Endometrium (tissue), 2 donors: ENCODE data around the gene CRACR2B.

Source experiments
- FAIRE-seq: peaks from 2 replicates; lab custom pipeline; 2012; peaks lifted over from hg19 to GRCh38; lab: Jason Lieb, UNC
- donor health status: control.
- donor health status: control.

Gene CRACR2B

DNA sequence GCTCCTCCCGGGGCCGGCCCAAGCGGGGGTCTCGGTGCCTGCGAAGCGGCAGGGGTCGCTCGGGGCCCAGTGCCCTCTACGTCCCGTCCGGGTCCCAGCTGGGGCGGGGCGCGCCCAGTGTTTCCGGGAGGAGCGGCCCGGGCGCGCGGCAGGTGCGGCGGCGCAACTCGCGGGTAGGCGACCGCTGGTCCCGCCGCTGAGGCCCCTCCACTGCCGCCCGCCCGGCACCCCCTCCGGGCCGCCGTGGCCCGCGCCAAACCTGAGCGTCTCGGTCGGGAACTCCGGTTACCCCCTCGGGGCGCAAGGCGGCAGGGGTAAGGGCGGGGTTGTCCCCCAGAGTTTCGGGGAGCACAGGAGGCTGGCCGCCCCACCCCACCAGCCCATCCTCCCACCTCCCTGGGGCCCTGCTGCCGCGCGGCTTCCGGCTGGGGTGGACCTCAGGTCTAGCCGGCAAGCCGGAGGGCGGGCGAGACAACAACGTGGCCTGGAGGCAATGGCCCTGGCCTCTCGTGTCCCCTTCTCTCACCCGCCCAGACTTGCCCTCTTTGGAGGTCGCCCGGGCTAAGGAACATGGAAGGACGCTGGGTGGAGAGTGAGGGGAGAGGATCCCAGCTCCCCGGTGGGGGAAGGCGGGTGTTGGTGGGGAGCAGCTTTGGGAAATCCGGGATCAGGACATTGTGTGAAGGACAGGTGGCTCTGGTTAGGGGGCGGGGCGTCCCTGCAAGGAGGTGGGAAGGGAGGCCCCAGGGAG, 398 bp upstream of the CRACR2B start:
- FAIRE-seq: no peak

DNA sequence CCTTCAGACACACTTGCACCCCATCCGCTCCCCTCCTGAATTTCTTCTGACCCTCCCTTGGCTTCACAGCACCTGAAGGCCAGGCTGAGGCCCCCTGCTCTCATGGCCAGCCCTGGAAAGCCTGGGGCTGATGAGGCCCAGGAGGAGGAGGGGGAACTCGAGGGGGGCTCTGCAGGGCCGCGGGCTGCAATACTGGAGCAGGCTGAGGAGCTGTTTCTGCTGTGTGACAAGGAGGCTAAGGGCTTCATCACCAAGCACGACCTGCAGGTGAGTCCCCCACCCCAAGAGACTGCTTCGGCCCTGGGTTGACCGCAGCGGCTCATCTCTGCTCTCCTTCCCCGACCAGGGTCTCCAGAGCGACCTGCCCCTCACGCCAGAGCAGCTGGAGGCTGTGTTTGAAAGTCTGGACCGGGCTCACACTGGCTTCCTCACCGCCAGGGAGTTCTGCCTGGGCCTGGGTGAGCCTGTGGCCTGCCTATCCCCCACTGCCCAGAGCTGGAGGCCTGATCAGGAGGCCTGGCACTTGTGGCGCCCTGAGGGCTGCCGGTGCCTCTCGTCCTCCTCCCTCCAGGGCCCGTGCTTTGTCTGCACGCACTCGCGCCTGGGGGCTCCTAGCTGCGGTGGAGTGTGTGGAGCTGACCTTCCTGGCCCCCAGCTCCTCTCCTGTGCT, 922 bp downstream of the CRACR2B start:
- no peak for FAIRE-seq

DNA sequence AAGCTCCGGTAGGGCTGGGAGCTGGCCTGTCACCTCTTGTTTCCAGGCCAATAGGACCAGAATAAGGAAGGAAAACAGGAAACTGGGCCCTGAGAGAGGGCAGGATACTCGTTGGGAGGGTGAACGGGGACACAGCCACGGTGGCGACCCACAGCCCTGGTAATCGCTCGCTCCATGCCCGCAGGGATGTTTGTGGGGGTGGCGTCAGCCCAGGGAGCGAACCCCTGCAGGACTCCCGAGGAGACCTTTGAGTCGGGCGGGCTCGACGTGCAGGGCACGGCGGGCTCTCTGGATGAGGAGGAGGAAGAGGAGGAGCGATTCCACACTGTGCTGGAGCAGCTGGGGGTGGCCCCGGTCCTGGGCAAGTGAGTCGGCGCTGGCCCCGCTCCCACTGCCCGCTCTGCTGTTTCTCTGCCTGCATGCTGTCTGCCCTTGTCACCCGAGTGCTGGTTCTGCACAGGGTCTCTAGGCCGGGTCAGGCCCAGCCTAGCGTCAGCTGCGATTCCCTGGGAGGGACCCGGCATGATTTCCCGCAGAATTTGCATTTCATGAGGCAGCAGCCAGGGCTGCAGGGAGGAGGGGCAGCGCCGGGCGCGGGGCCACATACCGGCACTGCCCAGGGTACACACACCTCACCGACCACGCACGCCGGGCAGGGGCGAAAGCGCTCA, 1.6 kb downstream of the CRACR2B start:
- FAIRE-seq: no peak

DNA sequence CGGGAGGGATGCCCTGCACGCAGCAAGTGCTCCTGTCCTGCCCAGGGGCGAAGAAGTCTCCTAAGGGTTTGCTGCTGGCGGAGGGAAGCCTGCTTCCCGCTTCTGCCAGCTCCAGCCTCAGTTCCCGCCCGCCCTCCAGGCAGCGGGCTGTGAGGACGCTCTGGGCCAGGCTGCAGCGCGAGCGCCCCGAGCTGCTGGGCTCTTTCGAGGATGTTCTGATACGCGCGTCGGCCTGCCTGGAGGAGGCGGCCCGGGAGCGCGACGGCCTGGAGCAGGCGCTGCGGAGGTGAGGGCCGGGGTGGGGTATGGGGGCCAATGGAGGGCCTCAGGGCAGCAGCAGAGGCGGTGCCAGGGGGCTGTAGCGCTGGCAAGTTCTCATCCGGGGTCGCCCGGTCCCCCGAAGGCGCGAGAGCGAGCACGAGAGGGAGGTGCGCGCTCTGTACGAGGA, 2.2 kb downstream of the CRACR2B start:
- no peak for FAIRE-seq

DNA sequence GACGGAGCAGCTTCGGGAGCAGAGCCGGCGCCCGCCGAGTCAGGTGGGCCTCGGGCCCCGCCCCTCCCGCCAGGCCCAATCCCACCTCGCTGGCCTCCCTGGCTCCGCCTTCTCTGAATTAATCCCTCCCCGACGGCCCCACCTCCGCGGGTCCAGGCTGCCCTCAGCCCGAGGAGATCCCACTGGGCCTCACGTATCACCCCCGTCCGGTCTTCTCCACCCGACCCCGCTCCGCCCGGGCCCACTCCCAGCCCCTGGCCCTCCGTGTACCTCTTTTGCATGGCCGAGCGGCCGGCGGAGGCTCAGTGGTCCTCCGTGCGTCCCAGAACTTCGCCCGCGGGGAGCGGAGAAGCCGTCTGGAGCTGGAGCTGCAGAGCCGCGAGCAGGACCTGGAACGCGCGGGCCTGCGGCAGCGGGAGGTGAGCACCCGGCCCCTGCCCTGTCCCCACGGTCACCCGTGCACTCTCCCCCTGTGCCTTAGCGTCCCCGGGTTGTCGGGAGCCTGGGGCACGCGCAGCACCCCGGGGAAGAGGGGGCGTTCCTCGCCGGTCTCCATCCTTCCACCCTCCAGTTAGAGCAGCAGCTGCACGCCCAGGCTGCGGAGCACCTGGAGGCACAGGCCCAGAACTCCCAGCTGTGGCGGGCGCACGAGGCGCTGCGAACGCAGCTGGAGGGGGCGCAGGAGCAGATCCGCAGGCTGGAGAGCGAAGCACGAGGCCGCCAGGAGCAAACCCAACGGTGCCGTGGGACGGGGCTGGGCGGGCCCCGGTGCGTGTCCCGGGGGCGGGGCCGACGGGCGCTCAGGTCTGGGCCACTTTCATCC, 2.8 kb downstream of the CRACR2B start:
- no peak for FAIRE-seq

DNA sequence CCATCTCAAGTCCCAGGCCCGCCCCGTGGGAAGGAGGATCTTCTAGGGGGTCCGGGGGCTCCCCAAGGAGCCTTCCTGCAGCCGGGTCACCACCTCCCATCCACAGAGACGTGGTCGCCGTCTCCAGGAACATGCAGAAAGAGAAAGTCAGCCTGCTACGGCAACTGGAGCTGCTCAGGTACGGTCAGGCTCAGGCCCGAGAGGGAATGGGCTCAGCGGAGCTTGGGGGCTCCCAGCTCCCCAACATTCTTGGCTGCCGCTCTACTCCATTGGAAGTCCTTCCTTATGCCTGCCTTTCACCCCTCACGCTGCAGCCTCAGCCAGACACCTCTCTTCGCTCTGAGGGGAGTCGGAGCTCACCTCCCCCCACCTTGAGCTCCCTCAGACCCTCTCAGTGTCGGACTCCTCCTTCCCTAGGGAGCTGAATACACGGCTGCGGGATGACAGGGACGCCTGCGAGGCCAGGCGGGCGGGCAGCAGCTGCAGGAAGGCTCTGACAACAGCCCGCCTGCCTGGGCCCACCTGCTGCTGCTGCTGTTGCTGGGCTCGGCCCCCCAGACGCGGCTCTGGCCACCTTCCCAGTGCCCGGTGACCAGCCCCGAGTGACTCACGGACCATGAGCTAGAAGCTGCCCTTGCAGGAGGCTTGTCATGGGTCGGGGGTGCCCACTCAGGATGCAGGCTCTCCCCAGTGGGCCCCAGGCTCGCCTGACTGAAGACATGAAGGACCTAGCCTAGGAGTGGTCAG, 3.6 kb downstream of the CRACR2B start:
- FAIRE-seq: no peak

DNA sequence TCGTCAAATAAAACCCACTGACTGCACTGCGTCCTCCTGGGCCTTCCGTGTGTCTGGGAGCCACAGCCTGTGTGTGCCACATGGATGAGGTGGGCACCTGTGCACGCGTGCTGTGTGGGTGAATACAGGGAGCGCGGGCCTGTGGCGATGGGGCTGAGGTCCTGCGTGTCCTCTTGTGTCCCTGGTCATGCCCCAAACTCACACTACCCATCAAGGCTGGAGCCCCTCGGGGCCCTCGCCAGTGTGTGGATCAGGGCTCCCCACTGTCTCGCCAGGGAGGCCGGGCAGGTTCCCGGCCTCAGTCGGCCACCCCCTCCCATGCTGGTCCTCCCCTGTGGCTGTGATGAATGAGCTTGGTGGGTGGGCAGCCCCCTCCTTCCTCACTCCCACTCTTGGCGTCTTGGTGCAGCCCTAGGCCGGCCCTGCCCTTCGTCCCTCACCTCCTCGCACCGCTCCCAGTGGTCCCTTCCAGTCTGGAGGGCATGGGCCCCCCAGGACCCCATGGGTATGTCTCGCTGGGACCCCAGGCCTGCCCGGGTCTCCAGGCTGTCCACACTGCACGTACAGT, 4.3 kb downstream of the CRACR2B start:
- no peak for FAIRE-seq

DNA sequence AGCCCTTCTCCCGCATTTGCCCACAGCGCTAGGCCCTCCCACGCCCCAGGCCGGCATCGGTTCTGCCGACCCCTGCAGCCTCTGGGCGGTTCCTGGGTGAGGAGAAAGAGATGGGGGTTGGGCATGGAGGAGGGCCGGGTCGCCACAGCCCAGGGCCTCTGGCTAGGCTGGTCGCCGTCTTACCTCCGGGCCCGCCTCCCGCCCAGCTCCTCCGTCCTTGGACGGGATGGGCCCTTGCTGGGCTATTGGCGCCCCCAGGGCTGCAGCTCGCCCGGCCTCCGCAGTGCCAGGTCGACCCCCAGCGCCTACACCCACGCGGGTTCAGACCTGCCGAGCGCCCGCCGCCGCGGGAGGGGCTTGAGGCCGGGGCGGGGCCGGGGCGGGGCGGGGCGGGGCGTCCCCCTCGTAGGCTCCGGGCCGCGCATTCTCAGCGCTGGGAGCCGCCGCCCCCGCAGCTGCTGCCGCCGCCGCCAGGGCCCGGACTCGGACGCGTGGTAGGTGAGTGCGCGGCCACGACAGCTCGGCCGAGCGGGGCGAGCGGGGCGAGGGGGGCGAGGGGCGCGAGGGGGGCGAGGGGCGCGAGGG, 4.9 kb downstream of the CRACR2B start, which contains the start of gene CD151:
Gene CD151, plus strand, starts transcription at position 424 of the 585 bp plus-strand sequence. CDS start 3,118 bp downstream, outside the sequence.
- FAIRE-seq: no peak

DNA sequence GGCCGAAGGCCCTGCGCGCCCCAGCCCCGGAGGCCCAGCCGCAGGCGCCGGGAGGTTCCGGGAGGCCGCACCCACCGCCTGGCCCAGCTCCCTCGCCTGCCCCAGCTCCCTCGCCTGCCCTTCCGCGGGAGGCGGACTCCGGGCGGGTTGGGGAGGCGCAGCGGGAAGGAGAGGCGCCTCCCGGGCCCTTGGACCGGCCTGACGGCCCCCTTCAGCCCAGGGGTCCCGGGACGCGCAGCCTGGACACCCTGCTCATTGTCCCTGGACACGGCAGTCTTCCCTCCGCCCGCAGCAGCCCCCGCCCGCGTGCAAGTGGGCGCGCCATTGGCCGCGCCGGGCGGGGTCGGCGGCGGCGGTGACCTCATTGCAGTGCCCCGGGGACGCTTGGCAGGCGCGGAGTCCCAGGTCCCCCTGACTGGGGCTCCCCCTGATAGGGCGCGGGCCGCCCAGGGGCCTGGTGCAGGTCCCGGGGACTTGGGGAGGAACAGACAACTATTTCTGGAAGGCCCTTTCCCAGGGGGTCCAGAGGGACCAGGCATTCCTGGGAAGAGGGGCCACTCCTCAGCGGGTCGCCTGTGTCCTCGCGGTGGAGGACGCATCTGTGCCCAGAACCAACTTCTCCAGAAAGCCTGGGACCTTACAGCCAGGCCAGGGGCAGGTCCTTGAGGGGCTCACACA, 5.5 kb downstream of the CRACR2B start:
- no peak for FAIRE-seq

DNA sequence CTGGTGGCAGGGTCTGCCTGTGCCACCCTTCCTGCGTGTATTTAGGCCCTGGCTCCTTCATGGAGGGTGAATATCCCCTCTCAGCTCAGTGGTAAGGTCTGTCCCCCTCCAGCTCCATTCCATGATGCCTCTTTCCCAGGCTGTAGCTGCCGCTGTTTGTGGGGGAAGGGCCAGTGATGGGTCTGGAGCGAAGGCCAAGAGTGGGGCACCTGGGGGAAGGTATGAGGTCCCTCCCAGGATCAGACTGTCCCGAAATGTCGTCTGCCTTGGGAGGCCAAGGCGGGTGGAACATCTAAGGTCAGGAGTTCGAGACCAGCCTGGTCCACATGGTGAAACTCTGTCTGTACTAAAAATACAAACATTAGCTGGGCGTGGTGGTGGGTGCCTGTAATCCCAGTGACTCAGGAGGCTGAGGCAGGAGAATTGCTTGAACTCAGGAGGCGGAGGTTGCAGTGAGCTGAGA, 6.2 kb downstream of the CRACR2B start:
- no peak for FAIRE-seq

DNA sequence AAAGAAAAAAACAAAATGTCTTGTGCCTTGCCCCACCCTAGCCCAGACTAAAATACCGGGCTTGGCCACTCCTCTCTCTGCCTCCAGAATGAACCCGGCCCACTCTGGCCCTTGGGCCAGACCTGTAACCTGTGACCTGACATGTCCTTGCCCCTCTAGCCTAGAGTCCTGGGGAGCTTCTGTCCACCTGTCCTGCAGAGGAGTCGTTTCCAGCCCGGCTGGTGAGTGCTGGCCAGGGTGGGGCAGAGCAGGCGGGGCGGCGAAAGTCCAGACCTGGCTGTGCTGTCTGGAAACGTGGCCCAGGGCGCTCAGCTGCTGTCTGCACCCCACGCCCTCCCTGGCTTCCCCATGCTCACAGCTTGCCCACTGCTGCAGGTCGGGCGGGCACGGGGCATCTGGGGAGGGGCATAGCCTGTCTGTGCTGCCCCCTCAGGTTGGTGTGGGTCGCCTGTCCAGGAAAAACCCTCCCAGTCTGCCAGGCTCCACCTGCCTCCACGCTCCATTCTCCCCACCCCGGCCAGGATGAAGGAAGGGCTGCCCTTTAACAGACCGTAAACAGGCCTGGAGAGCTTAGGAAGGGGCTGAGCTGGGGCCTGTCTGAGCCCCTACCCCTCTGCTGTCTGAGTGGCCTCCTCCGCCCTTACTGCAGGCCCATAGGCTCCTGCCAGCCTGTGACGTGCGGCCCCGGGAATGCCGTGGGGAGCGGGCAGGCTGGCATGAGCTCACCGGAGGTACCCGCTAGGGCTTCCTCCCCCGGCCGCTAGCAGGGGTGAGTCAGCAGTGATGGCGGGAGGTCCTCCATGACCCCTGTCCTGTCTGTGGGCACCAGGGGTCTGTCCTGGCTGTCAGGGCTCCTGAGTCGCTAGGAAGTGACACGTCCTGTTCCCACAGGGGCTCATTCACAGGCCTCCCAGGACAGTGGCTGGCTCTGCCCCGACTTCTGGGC, 6.9 kb downstream of the CRACR2B start:
- no peak for FAIRE-seq

DNA sequence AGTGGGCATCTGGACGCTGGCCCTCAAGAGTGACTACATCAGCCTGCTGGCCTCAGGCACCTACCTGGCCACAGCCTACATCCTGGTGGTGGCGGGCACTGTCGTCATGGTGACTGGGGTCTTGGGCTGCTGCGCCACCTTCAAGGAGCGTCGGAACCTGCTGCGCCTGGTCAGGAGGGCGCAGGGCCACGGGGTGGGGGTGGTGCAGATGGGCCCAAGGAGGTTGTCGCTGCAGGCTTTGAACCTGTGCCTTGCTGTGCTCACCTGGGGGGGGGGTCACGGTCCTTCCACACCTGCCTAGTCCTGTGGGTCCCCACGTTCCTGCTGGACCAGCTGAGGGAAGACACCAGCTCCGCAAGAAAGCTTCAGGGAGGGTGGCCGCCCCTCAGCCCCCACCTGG, 8.6 kb downstream of the CRACR2B start:
- FAIRE-seq: no peak

DNA sequence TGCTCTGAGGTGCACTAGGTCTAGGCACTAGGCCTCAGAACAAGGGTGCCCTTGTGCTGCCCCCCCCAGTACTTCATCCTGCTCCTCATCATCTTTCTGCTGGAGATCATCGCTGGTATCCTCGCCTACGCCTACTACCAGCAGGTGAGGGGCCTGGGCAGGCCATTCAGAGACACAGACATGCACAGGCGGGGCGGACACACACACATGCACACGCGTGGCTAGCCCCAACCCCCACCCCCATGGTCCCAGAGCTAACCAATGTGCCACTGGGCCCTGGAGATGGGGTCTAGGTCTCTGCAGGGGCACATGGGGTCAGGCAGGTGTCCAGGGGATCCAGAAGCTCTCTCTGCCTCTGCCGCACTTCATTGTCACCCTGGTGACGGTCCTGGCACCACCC, 9.0 kb downstream of the CRACR2B start:
- FAIRE-seq: no peak

DNA sequence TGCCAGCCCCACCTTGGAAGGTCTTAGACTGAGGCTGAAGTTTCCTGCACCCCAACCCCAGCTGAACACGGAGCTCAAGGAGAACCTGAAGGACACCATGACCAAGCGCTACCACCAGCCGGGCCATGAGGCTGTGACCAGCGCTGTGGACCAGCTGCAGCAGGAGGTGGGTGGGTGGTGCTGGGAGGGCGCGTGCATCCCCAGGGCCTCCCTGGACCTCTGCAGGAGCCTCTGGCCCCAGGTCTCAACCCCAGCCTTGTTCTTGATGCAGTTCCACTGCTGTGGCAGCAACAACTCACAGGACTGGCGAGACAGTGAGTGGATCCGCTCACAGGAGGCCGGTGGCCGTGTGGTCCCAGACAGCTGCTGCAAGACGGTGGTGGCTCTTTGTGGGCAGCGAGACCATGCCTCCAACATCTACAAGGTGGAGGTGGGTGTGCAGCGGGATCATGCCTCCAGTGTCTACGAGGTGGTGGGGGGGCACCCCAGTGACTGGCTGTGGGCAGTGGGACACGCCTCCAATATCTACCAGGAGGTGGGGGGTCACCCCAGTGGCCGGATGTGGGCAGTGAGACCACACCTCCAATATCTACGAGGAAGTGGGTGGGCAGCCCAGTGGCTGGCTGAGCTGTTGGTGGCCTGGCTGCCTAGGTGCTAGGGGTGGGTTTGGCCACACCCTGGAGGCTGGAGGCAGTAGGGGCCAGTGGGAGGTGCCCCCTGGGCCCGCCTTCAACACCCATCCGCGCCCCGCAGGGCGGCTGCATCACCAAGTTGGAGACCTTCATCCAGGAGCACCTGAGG, 9.7 kb downstream of the CRACR2B start:
- FAIRE-seq: no peak

DNA sequence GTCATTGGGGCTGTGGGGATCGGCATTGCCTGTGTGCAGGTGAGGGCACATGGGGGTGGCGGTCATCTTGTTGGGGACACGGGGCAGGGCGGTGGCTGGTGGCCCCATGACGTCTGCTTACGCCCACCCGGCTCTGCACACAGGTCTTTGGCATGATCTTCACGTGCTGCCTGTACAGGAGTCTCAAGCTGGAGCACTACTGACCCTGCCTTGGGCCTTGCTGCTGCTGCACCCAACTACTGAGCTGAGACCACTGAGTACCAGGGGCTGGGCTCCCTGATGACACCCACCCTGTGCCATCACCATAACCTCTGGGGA, 10.2 kb downstream of the CRACR2B start:
- no peak for FAIRE-seq

DNA sequence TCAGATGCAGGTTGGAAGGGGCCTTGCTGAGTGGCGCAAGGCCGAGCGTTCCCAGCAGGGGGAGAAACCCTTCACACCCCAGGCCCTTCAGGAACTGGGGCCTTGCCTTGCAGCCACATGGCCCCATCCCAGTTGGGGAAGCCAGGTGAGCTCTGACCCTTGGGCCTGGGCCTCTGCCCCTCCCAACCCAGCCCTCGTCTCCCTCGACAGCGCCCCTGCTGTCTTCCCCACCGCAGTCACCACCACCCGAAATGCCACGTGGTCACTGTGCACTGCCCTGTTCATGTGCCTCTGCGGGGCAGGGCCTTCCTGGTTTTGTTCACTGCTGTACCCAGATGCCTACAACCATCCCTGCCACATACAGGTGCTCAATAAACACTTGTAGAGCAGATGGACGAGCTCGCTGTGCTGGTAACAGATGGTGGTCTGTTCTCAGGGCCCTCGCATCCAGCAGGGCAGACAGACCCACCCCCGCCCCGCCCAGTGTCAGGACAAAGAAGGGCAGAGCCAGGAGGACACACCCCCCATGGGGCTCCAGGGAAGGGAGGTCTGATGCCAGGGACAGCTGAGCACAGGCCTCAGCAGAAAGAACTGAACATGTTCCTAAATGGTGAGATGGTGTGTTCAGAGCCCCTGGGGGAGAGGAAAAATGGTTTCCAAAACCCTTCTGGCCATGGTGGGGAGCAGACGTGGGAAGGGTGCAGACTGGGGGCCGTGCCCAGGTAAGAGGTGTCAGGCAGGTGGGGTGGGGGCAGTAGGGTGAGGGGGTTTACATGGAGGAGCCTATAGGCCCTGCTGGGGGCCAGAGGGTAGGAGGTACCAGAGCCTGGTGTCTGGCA, 10.9 kb downstream of the CRACR2B start:
- FAIRE-seq: no peak

DNA sequence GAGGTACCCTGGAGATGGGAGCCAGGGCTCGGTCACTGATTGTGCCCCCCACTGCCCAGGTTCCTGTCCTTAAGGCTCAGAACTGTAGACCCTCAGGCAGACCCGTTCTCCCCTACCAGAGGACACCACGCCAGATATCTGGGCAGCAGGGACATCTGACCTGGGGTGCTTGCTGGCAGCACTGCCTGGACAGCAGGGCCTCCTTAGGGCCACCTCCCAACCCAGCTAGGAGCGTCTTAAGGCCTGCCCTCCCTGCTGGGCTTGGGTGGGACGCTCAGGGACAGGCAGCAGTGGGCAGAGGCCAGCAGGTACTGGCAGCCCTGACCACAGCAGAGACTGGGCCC, 11.5 kb downstream of the CRACR2B start:
- FAIRE-seq: no peak
